Neural progenitor cell (in vitro differentiated cells): Measurements from ENCODE around the gene PDCD1.
"Not testable (repeated sequence)": the region's sequence is repeated elsewhere in the genome, so short reads cannot be mapped to it uniquely, and the experiment has no call there.

ENCODE experiments used
- CTCF ChIP-seq: fragments of 200-600 bp; sonication (generic); IDR thresholded peaks from 2 replicates; pipeline ENCODE4 v1.5.1; 2017; ENCODE audit warnings: antibody characterized with exemption, mild to moderate bottlenecking
- EZH2 ChIP-seq: fragments of 200-600 bp; sonication (generic); IDR thresholded peaks from 2 replicates; pipeline ENCODE4 v1.6.1; 2017; ENCODE audit warnings: antibody characterized with exemption, mild to moderate bottlenecking, moderate library complexity
- EZH2phosphoT487 ChIP-seq: fragments of 200-600 bp; sonication (generic); IDR thresholded peaks from 2 replicates; pipeline ENCODE4 v1.6.1; 2017; ENCODE audit warnings: antibody characterized with exemption

GRCh38 chr2:241823531-241824437, 34.9 kb downstream of the PDCD1 start:
- not testable (repeated sequence) for TF ChIP-seq CTCF, EZH2, EZH2phosphoT487
